Endodermal cell (in vitro differentiated cells): ENCODE data around the gene NHERF1. TPM values are rescaled to one million over a fixed set of nuclear protein-coding genes. Genes with fewer than 3 reads are reported as not detected.

Source experiments
- DNase-seq: peaks from one replicate; pipeline ENCODE4 v3.0.0-alpha.2; 2017
- H3K27ac ChIP-seq: 2 replicates; pipeline ENCODE4 v1.5.1; 2013; ENCODE audit warnings: mild to moderate bottlenecking, low read depth, low read length, moderate library complexity
- H3K27me3 ChIP-seq: 2 replicates; pipeline ENCODE4 v1.6.1; 2013; ENCODE audit warnings: mild to moderate bottlenecking, low read length, moderate library complexity; ENCODE audit not compliant: insufficient read depth, control insufficient read depth, poor library complexity, severe bottlenecking
- H3K36me3 ChIP-seq: 2 replicates; pipeline ENCODE4 v1.7.0; 2013; ENCODE audit warnings: mild to moderate bottlenecking, low read length, moderate library complexity; ENCODE audit not compliant: control insufficient read depth, insufficient read depth
- H3K4me1 ChIP-seq: one replicate; pipeline ENCODE4 v1.7.0; 2013; ENCODE audit warnings: low read length; ENCODE audit not compliant: control insufficient read depth, insufficient read depth
- H3K4me3 ChIP-seq: 2 replicates; pipeline ENCODE4 v1.5.1; 2013; ENCODE audit warnings: mild to moderate bottlenecking, low read length, moderate library complexity
- H3K9ac ChIP-seq: 2 replicates; pipeline ENCODE4 v1.6.1; 2013; ENCODE audit warnings: mild to moderate bottlenecking, low read length, moderate library complexity; ENCODE audit not compliant: poor library complexity, severe bottlenecking; ENCODE audit errors: extremely low read depth
- H3K9me3 ChIP-seq: 2 replicates; pipeline ENCODE4 v1.6.1; 2013; ENCODE audit warnings: mild to moderate bottlenecking, low read length, moderate library complexity; ENCODE audit not compliant: control insufficient read depth
- H3K27ac Mint-ChIP-seq: 2 replicates; pipeline ENCODE4 v1.8.0; 2020; ENCODE audit warnings: mixed read lengths
- H3K27me3 Mint-ChIP-seq: 2 replicates; pipeline ENCODE4 v1.8.0; 2021; ENCODE audit warnings: mild to moderate bottlenecking, mixed read lengths; ENCODE audit not compliant: insufficient read depth
- H3K36me3 Mint-ChIP-seq: 2 replicates; pipeline ENCODE4 v1.8.0; 2020; ENCODE audit warnings: low read depth, mixed read lengths
- H3K4me1 Mint-ChIP-seq: 2 replicates; pipeline ENCODE4 v1.8.0; 2020; ENCODE audit warnings: mixed read lengths
- H3K4me3 Mint-ChIP-seq: 2 replicates; pipeline ENCODE4 v1.8.0; 2020; ENCODE audit warnings: mild to moderate bottlenecking, moderate library complexity, mixed read lengths
- H3K9me3 Mint-ChIP-seq: 2 replicates; pipeline ENCODE4 v1.8.0; 2020; ENCODE audit warnings: mild to moderate bottlenecking, mixed read lengths
- WGBS, 2 experiments: methylation state at CpG; one replicate each; pipeline versions ENCODE4 v1.1.5 to v1.1.7; 2013; ENCODE audit warnings: missing lambda C conversion rate in 2 of 2, mixed read lengths in 1 of 2; ENCODE audit not compliant: insufficient coverage in 1 of 2, insufficient read length in 1 of 2; 5-methylcytosine and 5-hydroxymethylcytosine counted together
- total RNA-seq, 2 donors: library from RNA; stranded (reverse); fragmentation: NEBNext Ultra II Directional in 1 of 2; extraction: Animal tissue kit (Norgen Biotek cat#: 25700) in 1 of 2; gene quantifications; 2 replicates in 1 of 2; 3 replicates in 1 of 2; pipeline ENCODE4 v1.2.1, GENCODE V29; 2021
- TF ChIP-seq, protein P1 (sequence below): fragments of 200-600 bp; sonication (generic); conservative IDR thresholded peaks from 2 replicates; pipeline ENCODE4 v1.5.0; 2021; ENCODE audit warnings: antibody characterized with exemption, mild to moderate bottlenecking

Gene NHERF1
- total RNA-seq, 2 donors from 2014 or later = 116 to 138 TPM

DNA sequence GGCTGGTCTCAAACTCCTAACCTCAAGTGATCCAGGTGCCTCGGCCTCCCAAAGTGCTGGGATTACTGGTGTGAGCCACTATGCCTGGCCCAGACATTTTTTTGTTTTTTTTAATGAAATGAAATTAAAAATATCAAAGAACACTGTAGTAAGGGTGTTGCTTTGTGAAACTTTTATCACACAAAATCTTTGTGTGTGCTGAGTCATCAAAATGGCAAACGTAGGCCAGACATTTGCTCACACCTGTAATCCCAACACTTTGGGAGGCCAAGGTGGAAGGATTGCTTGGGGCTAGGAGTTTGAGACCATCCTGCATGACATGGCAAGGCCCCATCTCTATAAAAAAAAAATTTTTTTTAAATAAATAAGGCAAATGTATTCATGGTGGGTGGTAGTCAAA lies 18.0 kb downstream of the NHERF1 start:
- Mint-ChIP-seq H3K9me3 (no peaks in the 10 kb centered on the region), H3K27me3 (no peaks in the 10 kb centered on the region), H3K4me1 (peaks cover 9% of the 10 kb centered on the region), H3K4me3 (no peak overlapping the region), H3K27ac (no peak overlapping the region), H3K36me3 (peaks cover 39% of the 10 kb centered on the region)
- WGBS, 2 experiments = 79 to 92% methylated on average over 2 of the region's 2 CpGs
- Histone ChIP-seq H3K4me3 (no peak overlapping the region), H3K27me3 (no peaks in the 10 kb centered on the region), H3K9ac (no peak overlapping the region), H3K4me1 (no peaks in the 10 kb centered on the region), H3K27ac (no peak overlapping the region), H3K36me3 (peaks cover 77% of the 10 kb centered on the region), H3K9me3 (no peaks in the 10 kb centered on the region)
- DNase-seq = no peak
- TF ChIP-seq, protein P1, sequence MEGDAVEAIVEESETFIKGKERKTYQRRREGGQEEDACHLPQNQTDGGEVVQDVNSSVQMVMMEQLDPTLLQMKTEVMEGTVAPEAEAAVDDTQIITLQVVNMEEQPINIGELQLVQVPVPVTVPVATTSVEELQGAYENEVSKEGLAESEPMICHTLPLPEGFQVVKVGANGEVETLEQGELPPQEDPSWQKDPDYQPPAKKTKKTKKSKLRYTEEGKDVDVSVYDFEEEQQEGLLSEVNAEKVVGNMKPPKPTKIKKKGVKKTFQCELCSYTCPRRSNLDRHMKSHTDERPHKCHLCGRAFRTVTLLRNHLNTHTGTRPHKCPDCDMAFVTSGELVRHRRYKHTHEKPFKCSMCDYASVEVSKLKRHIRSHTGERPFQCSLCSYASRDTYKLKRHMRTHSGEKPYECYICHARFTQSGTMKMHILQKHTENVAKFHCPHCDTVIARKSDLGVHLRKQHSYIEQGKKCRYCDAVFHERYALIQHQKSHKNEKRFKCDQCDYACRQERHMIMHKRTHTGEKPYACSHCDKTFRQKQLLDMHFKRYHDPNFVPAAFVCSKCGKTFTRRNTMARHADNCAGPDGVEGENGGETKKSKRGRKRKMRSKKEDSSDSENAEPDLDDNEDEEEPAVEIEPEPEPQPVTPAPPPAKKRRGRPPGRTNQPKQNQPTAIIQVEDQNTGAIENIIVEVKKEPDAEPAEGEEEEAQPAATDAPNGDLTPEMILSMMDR = no peak

GRCh38 chr17:74767111-74767516 lies 18.7 kb downstream of the NHERF1 start:
- no peaks in the 10 kb centered on the region for H3K27me3 Mint-ChIP-seq
- TF ChIP-seq, protein P1 = no peak
- H3K4me3 Mint-ChIP-seq = no peak overlapping the region
- Histone ChIP-seq H3K9me3 (no peaks in the 10 kb centered on the region), H3K9ac (no peak overlapping the region), H3K4me1 (no peaks in the 10 kb centered on the region), H3K27me3 (no peaks in the 10 kb centered on the region), H3K27ac (no peak overlapping the region), H3K36me3 (peaks cover 81% of the 10 kb centered on the region), H3K4me3 (no peak overlapping the region)
- DNase-seq = no peak
- WGBS, 2 experiments = 94% methylated on average over 9 of the region's 10 CpGs; no CpG with 5 or more reads in 1 of the 2 experiments
- H3K9me3 Mint-ChIP-seq = no peaks in the 10 kb centered on the region
- H3K36me3 Mint-ChIP-seq = peaks cover 45% of the 10 kb centered on the region
- H3K4me1 Mint-ChIP-seq = peaks cover 6% of the 10 kb centered on the region
- H3K27ac Mint-ChIP-seq = no peak overlapping the region

GRCh38 chr17:74768069-74768762 lies 19.8 kb downstream of the NHERF1 start:
- H3K4me3 Mint-ChIP-seq = no peak overlapping the region
- TF ChIP-seq, protein P1 = no peak
- H3K27ac Mint-ChIP-seq = no peak overlapping the region
- H3K9ac ChIP-seq = no peak overlapping the region
- 93 to 94% methylated on average over 9 to 17 of the region's 17 CpGs for WGBS, 2 experiments
- no peaks in the 10 kb centered on the region for H3K9me3 Mint-ChIP-seq
- no peak for DNase-seq
- peaks cover 52% of the 10 kb centered on the region for H3K36me3 Mint-ChIP-seq
- no peaks in the 10 kb centered on the region for H3K4me1 ChIP-seq
- H3K27ac ChIP-seq = no peak overlapping the region
- H3K4me1 Mint-ChIP-seq = peaks cover 2% of the 10 kb centered on the region
- H3K27me3 Mint-ChIP-seq = no peaks in the 10 kb centered on the region
- H3K36me3 ChIP-seq = peaks cover 86% of the 10 kb centered on the region
- no peak overlapping the region for H3K4me3 ChIP-seq
- H3K9me3 ChIP-seq = no peaks in the 10 kb centered on the region
- no peaks in the 10 kb centered on the region for H3K27me3 ChIP-seq
